ENCODE results near the gene TTC13.

TTC13 gene

GRCh38 chr1:230948301-230948700 is 30.4 kb downstream of the TTC13 start:
- no peak for DNase-seq (ENCODE audit: low read depth)

- DNase-seq (ENCODE audit: low read depth), result no peak
Observed at GRCh38 chr1:230943048-230943593, 35.5 kb downstream of the TTC13 start.

GRCh38 chr1:230940848-230941247 is 37.8 kb downstream of the TTC13 start:
- peak; percentile 61 for DNase-seq (ENCODE audit: low read depth)

- DNase-seq (ENCODE audit: low read depth), result no peak
Observed at GRCh38 chr1:230939806-230940489, 38.7 kb downstream of the TTC13 start.

GRCh38 chr1:230938924-230939368 is 39.7 kb downstream of the TTC13 start:
- DNase-seq (ENCODE audit: low read depth), result no peak

GRCh38 chr1:230937371-230937770 is 41.3 kb downstream of the TTC13 start:
- peak; percentile 19 for DNase-seq (ENCODE audit: low read depth)

- DNase-seq (ENCODE audit: low read depth), result no peak
Observed at GRCh38 chr1:230936475-230936874, 42.2 kb downstream of the TTC13 start.

GRCh38 chr1:230935852-230936251 is 42.8 kb downstream of the TTC13 start:
- DNase-seq (ENCODE audit: low read depth), result no peak

GRCh38 chr1:230930986-230931385 is 47.7 kb downstream of the TTC13 start:
- no peak for DNase-seq (ENCODE audit: low read depth)

- no peak for DNase-seq (ENCODE audit: low read depth)
Observed at GRCh38 chr1:230926182-230926581, 52.5 kb downstream of the TTC13 start.

GRCh38 chr1:230925608-230926007 is 53.1 kb downstream of the TTC13 start:
- no peak for DNase-seq (ENCODE audit: low read depth)

- DNase-seq (ENCODE audit: low read depth), result no peak
Observed at GRCh38 chr1:230923176-230923575, 55.5 kb downstream of the TTC13 start.

- DNase-seq (ENCODE audit: low read depth), result no peak
Observed at GRCh38 chr1:230922620-230923019, 56.0 kb downstream of the TTC13 start.

- DNase-seq (ENCODE audit: low read depth), result no peak
Observed at GRCh38 chr1:230919207-230919606, 59.5 kb downstream of the TTC13 start.

- peak; percentile 79 for DNase-seq (ENCODE audit: low read depth)
Observed at GRCh38 chr1:230917284-230918135, 61.2 kb downstream of the TTC13 start.

- DNase-seq (ENCODE audit: low read depth), result no peak
Observed at GRCh38 chr1:230916587-230917283, 61.9 kb downstream of the TTC13 start.

- DNase-seq (ENCODE audit: low read depth), result no peak
Observed at GRCh38 chr1:230915078-230915477, 63.6 kb downstream of the TTC13 start.

- no peak for DNase-seq (ENCODE audit: low read depth)
Observed at GRCh38 chr1:230913496-230913895, 65.2 kb downstream of the TTC13 start.

GRCh38 chr1:230910755-230911117 is 67.9 kb downstream of the TTC13 start:
- DNase-seq (ENCODE audit: low read depth), result no peak

GRCh38 chr1:230909974-230910754 is 68.5 kb downstream of the TTC13 start:
- no peak for DNase-seq (ENCODE audit: low read depth)

GRCh38 chr1:230907472-230908205 is 71.0 kb downstream of the TTC13 start:
- DNase-seq (ENCODE audit: low read depth), result no peak

All from iris pigment epithelial cell (primary cell).